Measurements from ENCODE around the gene LDB2.

LDB2 gene

GRCh38 chr4:16802044-16802443, 96.4 kb downstream of the LDB2 start:
- no peak for DNase-seq (ENCODE audit: low read depth in 2 of 2)

GRCh38 chr4:16801356-16801755, 97.1 kb downstream of the LDB2 start:
- DNase-seq (ENCODE audit: low read depth in 2 of 2) = no peak

- DNase-seq (ENCODE audit: low read depth in 2 of 2) = peak in 1 of 2 experiments; percentile 29
Measured at GRCh38 chr4:16794816-16795445, 103.5 kb downstream of the LDB2 start.

- no peak for DNase-seq (ENCODE audit: low read depth in 2 of 2)
Measured at GRCh38 chr4:16791460-16791859, 107.0 kb downstream of the LDB2 start.

GRCh38 chr4:16790508-16790907, 107.9 kb downstream of the LDB2 start:
- DNase-seq (ENCODE audit: low read depth in 2 of 2) = no peak

- no peak for DNase-seq (ENCODE audit: low read depth in 2 of 2)
Measured at GRCh38 chr4:16788868-16789267, 109.6 kb downstream of the LDB2 start.

GRCh38 chr4:16785793-16786527, 112.5 kb downstream of the LDB2 start:
- no peak for DNase-seq (ENCODE audit: low read depth in 2 of 2)

GRCh38 chr4:16783119-16783518, 115.3 kb downstream of the LDB2 start:
- DNase-seq (ENCODE audit: low read depth in 2 of 2) = no peak

- DNase-seq (ENCODE audit: low read depth in 2 of 2) = no peak
Measured at GRCh38 chr4:16779028-16779675, 119.3 kb downstream of the LDB2 start.

GRCh38 chr4:16777726-16778125, 120.7 kb downstream of the LDB2 start:
- no peak for DNase-seq (ENCODE audit: low read depth in 2 of 2)

GRCh38 chr4:16775411-16776154, 122.9 kb downstream of the LDB2 start:
- DNase-seq (ENCODE audit: low read depth in 2 of 2) = no peak

- no peak for DNase-seq (ENCODE audit: low read depth in 2 of 2)
Measured at GRCh38 chr4:16772366-16772850, 126.0 kb downstream of the LDB2 start.

GRCh38 chr4:16770710-16771285, 127.6 kb downstream of the LDB2 start:
- no peak for DNase-seq (ENCODE audit: low read depth in 2 of 2)

- no peak for DNase-seq (ENCODE audit: low read depth in 2 of 2)
Measured at GRCh38 chr4:16767861-16768260, 130.6 kb downstream of the LDB2 start.

- no peak for DNase-seq (ENCODE audit: low read depth in 2 of 2)
Measured at GRCh38 chr4:16767251-16767650, 131.2 kb downstream of the LDB2 start.

GRCh38 chr4:16765546-16765945, 132.9 kb downstream of the LDB2 start:
- no peak for DNase-seq (ENCODE audit: low read depth in 2 of 2)

GRCh38 chr4:16764622-16765021, 133.8 kb downstream of the LDB2 start:
- DNase-seq (ENCODE audit: low read depth in 2 of 2) = no peak

- no peak for DNase-seq (ENCODE audit: low read depth in 2 of 2)
Measured at GRCh38 chr4:16760617-16761363, 137.7 kb downstream of the LDB2 start.

GRCh38 chr4:16759931-16760582, 138.4 kb downstream of the LDB2 start:
- no peak for DNase-seq (ENCODE audit: low read depth in 2 of 2)

- no peak for DNase-seq (ENCODE audit: low read depth in 2 of 2)
Measured at GRCh38 chr4:16758816-16759215, 139.6 kb downstream of the LDB2 start.

GRCh38 chr4:16758255-16758654, 140.2 kb downstream of the LDB2 start:
- no peak for DNase-seq (ENCODE audit: low read depth in 2 of 2)
